Mucosa of rectum (tissue), 2 donors: ENCODE measurements around the gene ATG16L2.
"Not testable (repeated sequence)": the region's sequence is repeated elsewhere in the genome, so short reads cannot be mapped to it uniquely, and the experiment has no call there.

Experiments
- H3K27ac ChIP-seq, 2 donors: one replicate each; pipeline ENCODE4 v1.7.0; 2013; ENCODE audit warnings: inconsistent platforms in 2 of 2, low read depth in 2 of 2, low read length in 2 of 2
- H3K27me3 ChIP-seq, 2 donors: one replicate each; pipeline ENCODE4 v1.7.0; 2013; ENCODE audit warnings: low read length in 2 of 2; ENCODE audit not compliant: control insufficient read depth in 2 of 2, insufficient read depth in 2 of 2
- H3K36me3 ChIP-seq, 2 donors: one replicate each; pipeline ENCODE4 v1.7.0; 2013; ENCODE audit warnings: low read length in 2 of 2; ENCODE audit not compliant: control insufficient read depth in 2 of 2, insufficient read depth in 2 of 2
- H3K4me1 ChIP-seq, 2 donors: one replicate each; pipeline ENCODE4 v1.7.0; 2013; ENCODE audit warnings: low read length in 2 of 2, mild to moderate bottlenecking in 1 of 2; ENCODE audit not compliant: control insufficient read depth in 2 of 2, insufficient read depth in 2 of 2
- H3K4me3 ChIP-seq, 2 donors: one replicate each; pipeline ENCODE4 v1.7.0; 2013; ENCODE audit warnings: low read length in 2 of 2
- H3K9ac ChIP-seq, 2 donors: one replicate each; pipeline ENCODE4 v1.7.0; 2013; ENCODE audit warnings: low read length in 2 of 2, low read depth in 1 of 2, mild to moderate bottlenecking in 1 of 2
- H3K9me3 ChIP-seq, 2 donors: one replicate each; pipeline ENCODE4 v1.7.0; 2013; ENCODE audit warnings: low read length in 2 of 2; ENCODE audit not compliant: control insufficient read depth in 2 of 2
- donor health status: healthy.
- donor health status: Normal muscosa, but diverticular disease.

ATG16L2 gene

GRCh38 chr11:72842126-72842525 lies 27.9 kb downstream of the ATG16L2 start:
- H3K36me3 ChIP-seq: peaks cover 18 to 42% of the 10 kb centered on the region in 2 donors
- no peak overlapping the region for H3K9ac ChIP-seq
- H3K4me3 ChIP-seq: no peak overlapping the region
- no peaks in the 10 kb centered on the region for H3K9me3 ChIP-seq
- H3K27ac ChIP-seq: no peak overlapping the region
- no peaks in the 10 kb centered on the region for H3K4me1 ChIP-seq
- no peaks in the 10 kb centered on the region for H3K27me3 ChIP-seq

GRCh38 chr11:72842653-72843330 lies 28.6 kb downstream of the ATG16L2 start:
- Histone ChIP-seq H3K4me1 (no peaks in the 10 kb centered on the region), H3K27ac (no peak overlapping the region), H3K4me3 (no peak overlapping the region), H3K36me3 (peaks cover 15 to 37% of the 10 kb centered on the region in 2 donors), H3K27me3 (no peaks in the 10 kb centered on the region), H3K9ac (no peak overlapping the region), H3K9me3 (no peaks in the 10 kb centered on the region)

- no peak overlapping the region for H3K4me3 ChIP-seq
- H3K4me1 ChIP-seq: no peaks in the 10 kb centered on the region
- peaks cover 15 to 31% of the 10 kb centered on the region in 2 donors for H3K36me3 ChIP-seq
- no peak overlapping the region for H3K27ac ChIP-seq
- H3K9ac ChIP-seq: no peak overlapping the region
- no peaks in the 10 kb centered on the region for H3K27me3 ChIP-seq
- H3K9me3 ChIP-seq: no peaks in the 10 kb centered on the region
Observed at GRCh38 chr11:72844356-72844755, 30.1 kb downstream of the ATG16L2 start.

- H3K27me3 ChIP-seq: no peaks in the 10 kb centered on the region
- H3K9ac ChIP-seq: no peak overlapping the region
- no peak overlapping the region for H3K4me3 ChIP-seq
- H3K36me3 ChIP-seq: peaks cover 0 to 2% of the 10 kb centered on the region in 2 donors
- H3K9me3 ChIP-seq: no peaks in the 10 kb centered on the region
- no peak overlapping the region for H3K27ac ChIP-seq
- H3K4me1 ChIP-seq: no peaks in the 10 kb centered on the region
Observed at GRCh38 chr11:72848846-72849466, 34.7 kb downstream of the ATG16L2 start.

GRCh38 chr11:72850832-72851231 lies 36.6 kb downstream of the ATG16L2 start:
- Histone ChIP-seq H3K9me3 (no peaks in the 10 kb centered on the region), H3K9ac (no peak overlapping the region), H3K27me3 (no peaks in the 10 kb centered on the region), H3K36me3 (peaks cover 0 to 2% of the 10 kb centered on the region in 2 donors), H3K27ac (no peak overlapping the region), H3K4me1 (no peaks in the 10 kb centered on the region), H3K4me3 (no peak overlapping the region)

- H3K27me3 ChIP-seq: no peaks in the 10 kb centered on the region
- H3K27ac ChIP-seq: no peak overlapping the region
- H3K36me3 ChIP-seq: peaks cover 0 to 2% of the 10 kb centered on the region in 2 donors
- H3K9ac ChIP-seq: no peak overlapping the region
- no peaks in the 10 kb centered on the region for H3K9me3 ChIP-seq
- no peaks in the 10 kb centered on the region for H3K4me1 ChIP-seq
- no peak overlapping the region for H3K4me3 ChIP-seq
Observed at GRCh38 chr11:72851726-72852125, 37.5 kb downstream of the ATG16L2 start.

GRCh38 chr11:72856065-72856464 lies 41.9 kb downstream of the ATG16L2 start:
- Histone ChIP-seq H3K4me1 (no peaks in the 10 kb centered on the region), H3K9ac (no peak overlapping the region), H3K36me3 (peaks cover 0 to 2% of the 10 kb centered on the region in 2 donors), H3K4me3 (no peak overlapping the region), H3K27me3 (no peaks in the 10 kb centered on the region), H3K27ac (no peak overlapping the region), H3K9me3 (no peaks in the 10 kb centered on the region)

GRCh38 chr11:72856551-72857345 lies 42.5 kb downstream of the ATG16L2 start:
- Histone ChIP-seq H3K4me1 (no peaks in the 10 kb centered on the region), H3K9ac (no peak overlapping the region), H3K4me3 (no peak overlapping the region), H3K27ac (no peak overlapping the region), H3K9me3 (no peaks in the 10 kb centered on the region), H3K36me3 (peaks cover 0 to 2% of the 10 kb centered on the region in 2 donors), H3K27me3 (no peaks in the 10 kb centered on the region)

- not testable (repeated sequence) for H3K27me3 ChIP-seq, H3K27ac ChIP-seq, H3K4me1 ChIP-seq, H3K4me3 ChIP-seq, H3K9ac ChIP-seq, H3K36me3 ChIP-seq, H3K9me3 ChIP-seq
Observed at GRCh38 chr11:72858267-72858666, 44.1 kb downstream of the ATG16L2 start.

- H3K9me3 ChIP-seq: no peaks in the 10 kb centered on the region
- H3K4me1 ChIP-seq: no peaks in the 10 kb centered on the region
- H3K9ac ChIP-seq: no peak overlapping the region
- H3K4me3 ChIP-seq: no peak overlapping the region
- H3K27me3 ChIP-seq: no peaks in the 10 kb centered on the region
- H3K36me3 ChIP-seq: peaks cover 0 to 2% of the 10 kb centered on the region in 2 donors
- no peak overlapping the region for H3K27ac ChIP-seq
Observed at GRCh38 chr11:72859126-72859525, 44.9 kb downstream of the ATG16L2 start.
